ENCODE data around the gene CBLC.

DNA sequence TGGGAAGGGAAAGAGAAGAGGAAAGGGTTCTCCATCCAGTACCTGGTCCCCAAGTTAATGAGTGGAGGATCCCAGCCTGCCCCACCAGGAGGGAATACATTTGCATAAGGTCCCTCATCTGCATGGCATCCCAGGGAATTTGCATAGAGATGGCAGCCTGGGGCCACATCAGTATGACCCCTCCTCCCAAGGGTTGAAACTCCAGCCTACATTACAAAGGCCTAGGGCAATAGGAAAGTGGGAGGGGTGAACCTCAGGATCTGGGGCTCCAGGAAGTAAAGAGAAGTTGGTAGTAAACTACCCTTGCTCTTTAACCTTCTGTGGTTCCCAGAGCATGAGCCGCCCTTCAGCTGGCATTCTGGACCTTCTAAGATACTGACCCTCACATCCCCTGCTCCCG lies 61.6 kb downstream of the CBLC start:
- TF ChIP-seq CTCF (IDR thresholded peaks at IDR 0.05) = no peak
- TF ChIP-seq POLR2A (IDR thresholded peaks at IDR 0.05) = no peak

Measured in lower leg skin (tissue), 3 donors.